GM12878 (cell line): Measurements from ENCODE around the gene DHCR7. TPM values are rescaled to one million over a fixed set of nuclear protein-coding genes. Genes with fewer than 3 reads are reported as not detected.

ENCODE experiments used
- ATAC-seq: fragments of 200-7000 bp; cut with Tn5 transposase; 3 replicates; pipeline ENCODE4 v1.9.1; 2020; ENCODE audit warnings: mild to moderate bottlenecking, moderate library complexity
- BruUV-seq: library from RNA; stranded (reverse); fragments of 400-500 nt; replicated peaks from 2 replicates; lab custom pipeline; 2021; lab: Mats Ljungman, UMichigan
- CTCF ChIA-PET: fragments of 300-600 bp; sonication (Branson Sonifier 250); formaldehyde crosslinking; extraction: SDS; loops from one replicate; lab custom pipeline; 2021; ENCODE audit warnings: inconsistent platforms; lab: Yijun Ruan, JAX
- POLR2A ChIA-PET: fragments of 350-600 bp; formaldehyde crosslinking; extraction: SDS; loops from one replicate; lab custom pipeline; 2021; ENCODE audit warnings: inconsistent platforms; lab: Charles Lee
- RAD21 ChIA-PET: fragments of 300-600 bp; sonication (Branson Sonifier 250); formaldehyde crosslinking; loops from one replicate; lab custom pipeline; 2023; ENCODE audit warnings: antibody characterized with exemption; ENCODE audit not compliant: unreplicated experiment; lab: Charles Lee
- SMC1A ChIA-PET: fragments of 300-600 bp; sonication (Branson Sonifier 250); formaldehyde crosslinking; loops from one replicate; lab custom pipeline; 2023; ENCODE audit not compliant: unreplicated experiment, uncharacterized antibody; lab: Charles Lee
- DNase-seq: peaks from one replicate; pipeline ENCODE4 v3.0.0-alpha.2; 2011; ENCODE audit warnings: low read depth, low spot score
- FAIRE-seq: peaks from 3 replicates; lab custom pipeline; 2011; peaks lifted over from hg19 to GRCh38; lab: Jason Lieb, UNC
- H2AFZ ChIP-seq: 2 replicates; pipeline ENCODE4 v1.6.0; 2011; ENCODE audit warnings: low read depth, low read length, control low read depth; ENCODE audit not compliant: control insufficient read depth
- H3K27ac ChIP-seq: 2 replicates; pipeline ENCODE4 v1.5.1; 2011; ENCODE audit warnings: control low read depth; ENCODE audit not compliant: control insufficient read depth, insufficient read depth
- H3K27me3 ChIP-seq, 2 experiments: replicated peaks in 1 of 2; 2 replicates each; pipeline versions ENCODE4 v1.6.0 to v1.6.1; 2011; ENCODE audit warnings: low read length in 1 of 2; ENCODE audit not compliant: control insufficient read depth in 2 of 2, insufficient read depth in 2 of 2
- H3K36me3 ChIP-seq, 2 experiments: 2 replicates each; pipeline ENCODE4 v1.5.1; 2011; ENCODE audit warnings: low read length in 1 of 2; ENCODE audit not compliant: control insufficient read depth in 2 of 2, insufficient read depth in 2 of 2
- H3K4me1 ChIP-seq: 2 replicates; pipeline ENCODE4 v1.6.1; 2011; ENCODE audit warnings: mild to moderate bottlenecking, low read length, moderate library complexity, mixed read lengths; ENCODE audit not compliant: control insufficient read depth, insufficient read depth
- H3K4me2 ChIP-seq: 2 replicates; pipeline ENCODE4 v1.6.0; 2011; ENCODE audit warnings: control low read depth; ENCODE audit not compliant: control insufficient read depth, insufficient read depth
- H3K4me3 ChIP-seq: fragments of 200-600 bp; sonication (generic); 2 replicates; pipeline ENCODE4 v1.5.1; 2016
- H3K79me2 ChIP-seq: 2 replicates; pipeline ENCODE4 v1.6.0; 2011; ENCODE audit warnings: low read length; ENCODE audit not compliant: control insufficient read depth, insufficient read depth
- H3K9ac ChIP-seq: 2 replicates; pipeline ENCODE4 v1.8.0; 2011; ENCODE audit warnings: low read length, control low read depth, mixed read lengths; ENCODE audit not compliant: control insufficient read depth, insufficient read depth
- H3K9me3 ChIP-seq: replicated peaks from 3 replicates; pipeline ENCODE4 v1.5.1; 2011; ENCODE audit warnings: mild to moderate bottlenecking, low read length; ENCODE audit not compliant: control insufficient read depth, insufficient read depth
- H4K20me1 ChIP-seq: 2 replicates; pipeline ENCODE4 v1.6.0; 2011; ENCODE audit not compliant: control insufficient read depth, insufficient read depth
- EED ChIP-seq: sonication (generic); IDR thresholded peaks from 2 replicates; pipeline ENCODE4 v1.6.1; 2016; ENCODE audit warnings: antibody characterized with exemption, low read depth
- ETV6 ChIP-seq, 2 experiments: fragments of 450-650 bp in 1 of 2; IDR thresholded peaks in 1 of 2; conservative IDR thresholded peaks in 1 of 2; 2 replicates each; pipeline ENCODE4 v1.6.1; 2014; ENCODE audit warnings: antibody characterized with exemption in 1 of 2, borderline replicate concordance in 1 of 2, low read depth in 1 of 2, mild to moderate bottlenecking in 1 of 2, moderate library complexity in 1 of 2
- IKZF2 ChIP-seq, 2 experiments: fragments of 450-650 bp; IDR thresholded peaks; 2 replicates each; pipeline ENCODE4 v1.6.1; 2017; ENCODE audit warnings: mild to moderate bottlenecking in 2 of 2, moderate library complexity in 2 of 2
- IRF4 ChIP-seq: IDR thresholded peaks from 2 replicates; pipeline ENCODE4 v1.6.1; 2011; ENCODE audit warnings: low read depth, low read length
- KDM1A ChIP-seq: fragments of 200-600 bp; sonication (generic); IDR thresholded peaks from 2 replicates; pipeline ENCODE4 v1.6.1; 2016; ENCODE audit warnings: borderline replicate concordance
- SRF ChIP-seq, 2 experiments: IDR thresholded peaks; 2 replicates each; pipeline ENCODE4 v1.6.1; 2011; ENCODE audit warnings: low read depth in 2 of 2, low read length in 2 of 2, mild to moderate bottlenecking in 1 of 2, moderate library complexity in 1 of 2
- TBL1XR1 ChIP-seq: IDR thresholded peaks from 2 replicates; pipeline ENCODE4 v1.6.1; 2012; ENCODE audit warnings: low read depth, low read length, improper control_type of control experiment
- TCF12 ChIP-seq: IDR thresholded peaks from 2 replicates; pipeline ENCODE4 v1.6.1; 2011; ENCODE audit warnings: low read depth, mild to moderate bottlenecking, low read length
- WGBS: methylation state at CpG from one replicate; pipeline ENCODE4 v1.1.6; 2016; ENCODE audit warnings: low lambda C conversion rate; ENCODE audit not compliant: insufficient replicate concordance, insufficient coverage; ENCODE audit errors: missing lambda C conversion rate; 5-methylcytosine and 5-hydroxymethylcytosine counted together
- in situ Hi-C: fragments of 300-500 bp; cut with MboI; formaldehyde crosslinking; loops from 9 replicates; pipeline ENCODE4 v1.14.3; 2018; ENCODE audit warnings: mixed read lengths
- intact Hi-C: fragments of 100-400 bp; cut with micrococcal nuclease; formaldehyde crosslinking; loops from one replicate; pipeline ENCODE4 v1.14.2; 2022; ENCODE audit not compliant: unreplicated experiment
- polyA plus RNA-seq, 11 experiments: library from polyadenylated mRNA; depleted of rRNA in 4 of 11; unstranded in 6 of 11; stranded (reverse) in 5 of 11; fragments of >200 nt; fragmentation: Nextera tagmentation in 4 of 11; fragmentation: Illumina TruSeq in 1 of 11; extraction: Ambion mirVana in 4 of 11; extraction: Trizol in 1 of 11; gene quantifications; 1 replicate in 1 of 11; 2 replicates in 10 of 11; pipeline versions ENCODE4 v1.2.1 to v1.2.3, GENCODE V29; 2011 to 2016; ENCODE audit warnings: inconsistent platforms in 2 of 11, missing spikeins in 2 of 11, low read depth in 1 of 11
- total RNA-seq, 4 experiments: library from RNA; depleted of rRNA in 3 of 4; stranded (reverse); fragments of >200 nt in 3 of 4; fragmentation: Illumina TruSeq in 1 of 4; extraction: Trizol in 1 of 4; gene quantifications; 2 replicates each; pipeline versions ENCODE4 v1.2.1 to v1.2.3, GENCODE V29; 2013 to 2021
- TF ChIP-seq, protein P1 (sequence below): fragments of 450-650 bp; IDR thresholded peaks from 2 replicates; pipeline ENCODE4 v1.6.1; 2018; ENCODE audit warnings: borderline replicate concordance, mild to moderate bottlenecking; ENCODE audit not compliant: partially characterized antibody

The DHCR7 gene
- total and polyA plus RNA-seq, 10 of the 15 experiments (the other 5 are each of a cell fraction or from before 2014, with no cell fraction given): 4.2 to 115 (median 57.8) TPM

GRCh38 chr11:71474141-71474770 is 26.1 kb upstream of the DHCR7 start:
- BruUV-seq: TSS peak; percentile 8
- ATAC-seq (no peak), DNase-seq (no peak), FAIRE-seq (no peak)
- RAD21 ChIA-PET: no interaction called here
- POLR2A ChIA-PET: no interaction called here
- Histone ChIP-seq H4K20me1 (no peaks in the 10 kb centered on the region), H3K36me3 (peaks cover 20 to 32% of the 10 kb centered on the region in 2 experiments), H3K9ac (no peak overlapping the region), H3K4me3 (no peak overlapping the region), H3K9me3 (no peaks in the 10 kb centered on the region), H2AFZ (no peak overlapping the region), H3K4me1 (no peaks in the 10 kb centered on the region), H3K79me2 (no peaks in the 10 kb centered on the region), H3K4me2 (no peak overlapping the region), H3K27me3 (no peaks in the 10 kb centered on the region), H3K27ac (no peak overlapping the region)
- 97% methylated on average over 22 of the region's 27 CpGs for WGBS
- in situ Hi-C loops: no loop called here
- SMC1A ChIA-PET: no interaction called here
- CTCF ChIA-PET: no interaction called here
- intact Hi-C loops: no loop called here
- TF ChIP-seq TBL1XR1 (no peak), EED (no peak), TCF12 (no peak), SRF (IDR thresholded peaks at IDR 0.05; ENCODE audit: low read depth in 2 of 2, low read length in 2 of 2) (no peak), KDM1A (no peak), IRF4 (no peak), ETV6 (conservative IDR thresholded peaks at IDR 0.05 in 1 of 2, IDR thresholded peaks at IDR 0.05 in 1 of 2; ENCODE audit: borderline replicate concordance in 1 of 2, low read depth in 1 of 2) (no peak), IKZF2 (IDR thresholded peaks at IDR 0.05) (no peak)
- TF ChIP-seq, protein P1, sequence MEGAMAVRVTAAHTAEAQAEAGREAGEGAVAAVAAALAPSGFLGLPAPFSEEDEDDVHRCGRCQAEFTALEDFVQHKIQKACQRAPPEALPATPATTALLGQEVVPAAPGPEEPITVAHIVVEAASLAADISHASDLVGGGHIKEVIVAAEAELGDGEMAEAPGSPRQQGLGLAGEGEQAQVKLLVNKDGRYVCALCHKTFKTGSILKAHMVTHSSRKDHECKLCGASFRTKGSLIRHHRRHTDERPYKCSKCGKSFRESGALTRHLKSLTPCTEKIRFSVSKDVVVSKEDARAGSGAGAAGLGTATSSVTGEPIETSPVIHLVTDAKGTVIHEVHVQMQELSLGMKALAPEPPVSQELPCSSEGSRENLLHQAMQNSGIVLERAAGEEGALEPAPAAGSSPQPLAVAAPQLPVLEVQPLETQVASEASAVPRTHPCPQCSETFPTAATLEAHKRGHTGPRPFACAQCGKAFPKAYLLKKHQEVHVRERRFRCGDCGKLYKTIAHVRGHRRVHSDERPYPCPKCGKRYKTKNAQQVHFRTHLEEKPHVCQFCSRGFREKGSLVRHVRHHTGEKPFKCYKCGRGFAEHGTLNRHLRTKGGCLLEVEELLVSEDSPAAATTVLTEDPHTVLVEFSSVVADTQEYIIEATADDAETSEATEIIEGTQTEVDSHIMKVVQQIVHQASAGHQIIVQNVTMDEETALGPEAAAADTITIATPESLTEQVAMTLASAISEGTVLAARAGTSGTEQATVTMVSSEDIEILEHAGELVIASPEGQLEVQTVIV: no peak
